Liver (tissue), 9 donors: Measurements from ENCODE around the gene WDR90. TPM values are rescaled to one million over a fixed set of nuclear protein-coding genes. Genes with fewer than 3 reads are reported as not detected.

Source experiments
- DNase-seq: peaks from one replicate; pipeline ENCODE4 v3.0.0-alpha.2; 2017; ENCODE audit warnings: low spot score
- H3K27ac ChIP-seq, 2 donors: one replicate each; pipeline ENCODE4 v1.7.0; 2013; ENCODE audit warnings: inconsistent platforms in 2 of 2, low read length in 2 of 2, control low read depth in 1 of 2, low read depth in 1 of 2, mild to moderate bottlenecking in 1 of 2
- H3K27me3 ChIP-seq, 4 donors: one replicate each; pipeline versions ENCODE4 v1.6.1 to v1.7.0; 2013; ENCODE audit warnings: low read length in 3 of 4, inconsistent platforms in 1 of 4, mild to moderate bottlenecking in 1 of 4, moderate library complexity in 1 of 4; ENCODE audit not compliant: control insufficient read depth in 4 of 4, insufficient read depth in 4 of 4
- H3K36me3 ChIP-seq, 4 donors: one replicate each; pipeline versions ENCODE4 v1.6.1 to v1.7.0; 2013; ENCODE audit warnings: low read length in 3 of 4, mild to moderate bottlenecking in 3 of 4, low read depth in 1 of 4, moderate library complexity in 1 of 4; ENCODE audit not compliant: control insufficient read depth in 4 of 4, insufficient read depth in 3 of 4
- H3K4me1 ChIP-seq, 4 donors: one replicate each; pipeline versions ENCODE4 v1.6.1 to v1.7.0; 2013; ENCODE audit warnings: low read length in 3 of 4, mild to moderate bottlenecking in 3 of 4, moderate library complexity in 1 of 4; ENCODE audit not compliant: control insufficient read depth in 4 of 4, insufficient read depth in 4 of 4
- H3K4me3 ChIP-seq, 3 donors: one replicate each; pipeline versions ENCODE4 v1.6.1 to v1.7.0; 2013; ENCODE audit warnings: low read length in 3 of 3, control low read depth in 1 of 3, low read depth in 1 of 3, mild to moderate bottlenecking in 1 of 3
- H3K9ac ChIP-seq, 2 donors: one replicate each; pipeline ENCODE4 v1.7.0; 2013; ENCODE audit warnings: low read length in 2 of 2, mild to moderate bottlenecking in 2 of 2, moderate library complexity in 2 of 2, control low read depth in 1 of 2, low read depth in 1 of 2
- H3K9me3 ChIP-seq, 4 donors: one replicate each; pipeline versions ENCODE4 v1.6.1 to v1.7.0; 2013; ENCODE audit warnings: low read length in 3 of 4; ENCODE audit not compliant: control insufficient read depth in 4 of 4
- ATF3 ChIP-seq: IDR thresholded peaks from 2 replicates; pipeline ENCODE4 v1.6.1; 2016; ENCODE audit warnings: antibody characterized with exemption
- CTCF ChIP-seq: fragments of 150-350 bp; IDR thresholded peaks from 2 replicates; pipeline ENCODE4 v1.5.1; 2017; ENCODE audit warnings: improper control_type of control experiment, low read depth, low read length; ENCODE audit not compliant: missing input control
- FOXA1 ChIP-seq: IDR thresholded peaks from 2 replicates; pipeline ENCODE4 v1.6.1; 2016; ENCODE audit warnings: antibody characterized with exemption
- FOXA2 ChIP-seq: IDR thresholded peaks from 2 replicates; pipeline ENCODE4 v1.6.1; 2016; ENCODE audit warnings: antibody characterized with exemption
- GABPA ChIP-seq, 2 donors: IDR thresholded peaks in 1 of 2; conservative IDR thresholded peaks in 1 of 2; 2 replicates each; pipeline ENCODE4 v1.6.1; 2016; ENCODE audit warnings: antibody characterized with exemption in 2 of 2, mild to moderate bottlenecking in 1 of 2, moderate library complexity in 1 of 2
- HNF4A ChIP-seq, 2 donors: conservative IDR thresholded peaks; 2 replicates each; pipeline ENCODE4 v1.6.1; 2016; ENCODE audit warnings: antibody characterized with exemption in 2 of 2, mild to moderate bottlenecking in 2 of 2
- HNF4G ChIP-seq: IDR thresholded peaks from 2 replicates; pipeline ENCODE4 v1.6.1; 2016; ENCODE audit warnings: antibody characterized with exemption
- JUND ChIP-seq, 2 donors: IDR thresholded peaks; 2 replicates each; pipeline ENCODE4 v1.6.1; 2016; ENCODE audit warnings: antibody characterized with exemption in 2 of 2
- NR2F2 ChIP-seq: IDR thresholded peaks from 2 replicates; pipeline ENCODE4 v1.6.1; 2016; ENCODE audit warnings: antibody characterized with exemption
- RAD21 ChIP-seq, 2 donors: IDR thresholded peaks; 2 replicates each; pipeline ENCODE4 v1.6.1; 2016; ENCODE audit warnings: antibody characterized with exemption in 2 of 2, mild to moderate bottlenecking in 2 of 2
- REST ChIP-seq: IDR thresholded peaks from 2 replicates; pipeline ENCODE4 v1.6.1; 2016; ENCODE audit warnings: antibody characterized with exemption, mild to moderate bottlenecking
- RXRA ChIP-seq, 2 donors: IDR thresholded peaks; 2 replicates each; pipeline ENCODE4 v1.6.1; 2017 to 2018; ENCODE audit warnings: antibody characterized with exemption in 2 of 2, mild to moderate bottlenecking in 1 of 2
- SP1 ChIP-seq: IDR thresholded peaks from 2 replicates; pipeline ENCODE4 v1.6.1; 2018; ENCODE audit warnings: antibody characterized with exemption, mild to moderate bottlenecking
- WGBS: extraction: QIAGEN DNeasy Blood & Tissue Kit; methylation state at CpG from one replicate; pipeline ENCODE4 v1.1.7; 2013; 5-methylcytosine and 5-hydroxymethylcytosine counted together
- polyA plus RNA-seq, 2 donors: library from polyadenylated mRNA; stranded (reverse) in 1 of 2; unstranded in 1 of 2; fragments of 200-250 nt in 1 of 2; fragments of >200 nt in 1 of 2; fragmentation: Nextera tagmentation in 1 of 2; extraction: Ambion mirVana in 1 of 2; gene quantifications; one replicate each; pipeline versions ENCODE4 v1.2.1 to v1.2.3, GENCODE V29; 2013 to 2015
- total RNA-seq, 2 donors: library from RNA; depleted of rRNA; stranded (reverse); fragments of >200 nt; gene quantifications; one replicate each; pipeline ENCODE4 v1.2.3, GENCODE V29; 2014
- donor health status: healthy.
- donor health status: healthy.
- donor health status: healthy.
- donor health status: healthy.
- donor health status: healthy.

WDR90 gene
- total and polyA plus RNA-seq, 4 donors = 4.7 to 13.4 (median 7.9) TPM

GRCh38 chr16:702341-702740 is 53.2 kb downstream of the WDR90 start:
- DNase-seq = no peak
- Histone ChIP-seq H3K9me3 (no peaks in the 10 kb centered on the region), H3K36me3 (no peaks in the 10 kb centered on the region), H3K27me3 (peaks cover 2 to 21% (median 9%) of the 10 kb centered on the region in 4 donors), H3K9ac (no peak overlapping the region), H3K4me3 (no peak overlapping the region), H3K27ac (no peak overlapping the region), H3K4me1 (peaks cover 0 to 3% (median 0%) of the 10 kb centered on the region in 4 donors)
- WGBS = 81% methylated on average over 19 of the region's 19 CpGs
- TF ChIP-seq RXRA (IDR thresholded peaks at IDR 0.05) (no peak), CTCF (no peak), RAD21 (IDR thresholded peaks at IDR 0.05) (no peak), HNF4G (no peak), ATF3 (no peak), FOXA2 (no peak), REST (no peak), JUND (IDR thresholded peaks at IDR 0.05) (no peak), GABPA (IDR thresholded peaks at IDR 0.05 in 1 of 2, conservative IDR thresholded peaks at IDR 0.05 in 1 of 2) (no peak)

- H3K27ac ChIP-seq = no peak overlapping the region
- TF ChIP-seq RXRA (IDR thresholded peaks at IDR 0.05) = no peak
- no peak for TF ChIP-seq FOXA1
- no peak for TF ChIP-seq FOXA2
- TF ChIP-seq SP1 = no peak
- 77% methylated on average over 12 of the region's 12 CpGs for WGBS
- peaks cover 0 to 3% (median 0%) of the 10 kb centered on the region in 4 donors for H3K4me1 ChIP-seq
- no peak overlapping the region for H3K9ac ChIP-seq
- no peak for DNase-seq
- no peaks in the 10 kb centered on the region for H3K36me3 ChIP-seq
- H3K4me3 ChIP-seq = no peak overlapping the region
- H3K9me3 ChIP-seq = no peaks in the 10 kb centered on the region
- peaks cover 0 to 21% (median 12%) of the 10 kb centered on the region in 4 donors for H3K27me3 ChIP-seq
These were observed 54.2 kb downstream of the WDR90 start for GRCh38 chr16:703406-703805.

GRCh38 chr16:704047-704446 is 54.9 kb downstream of the WDR90 start:
- Histone ChIP-seq H3K27ac (no peak overlapping the region), H3K9me3 (no peaks in the 10 kb centered on the region), H3K9ac (no peak overlapping the region), H3K27me3 (peaks cover 3 to 21% (median 12%) of the 10 kb centered on the region in 4 donors), H3K4me1 (peaks cover 0 to 3% (median 0%) of the 10 kb centered on the region in 4 donors), H3K4me3 (no peak overlapping the region), H3K36me3 (no peaks in the 10 kb centered on the region)
- 67% methylated on average over 7 of the region's 7 CpGs for WGBS
- no peak for DNase-seq
- TF ChIP-seq NR2F2 (no peak), RXRA (IDR thresholded peaks at IDR 0.05) (no peak), HNF4A (conservative IDR thresholded peaks at IDR 0.05) (no peak), FOXA2 (no peak), JUND (IDR thresholded peaks at IDR 0.05) (no peak), RAD21 (IDR thresholded peaks at IDR 0.05) (no peak)
